HG02642 (cell line): ENCODE results near the gene NDE1.
"Not testable (repeated sequence)": the region's sequence is repeated elsewhere in the genome, so short reads cannot be mapped to it uniquely, and the experiment has no call there.

Source experiments
- ATAC-seq: cut with Tn5 transposase; IDR thresholded peaks from one replicate; pipeline ENCODE4 v1.9.1; 2021; ENCODE audit warnings: mild to moderate bottlenecking; ENCODE audit not compliant: unreplicated experiment, poor library complexity

Gene NDE1

GRCh38 chr16:15650019-15650697 lies at the start of gene NDE1:
Gene NDE1, plus strand, starts transcription at chr16:15650245. Its CDS starts 14,534 bp downstream, at chr16:15664779.
- ATAC-seq, result peak; percentile 86

- no peak for ATAC-seq
These were observed 48.7 kb upstream of the NDE1 start for GRCh38 chr16:15601212-15601879.

- ATAC-seq, result no peak
These were observed 47.6 kb upstream of the NDE1 start for GRCh38 chr16:15602285-15603044.

- ATAC-seq, result no peak
These were observed 45.3 kb upstream of the NDE1 start for GRCh38 chr16:15604460-15605440.

GRCh38 chr16:15605839-15606517 lies 44.1 kb upstream of the NDE1 start:
- no peak for ATAC-seq

GRCh38 chr16:15606518-15607220 lies 43.4 kb upstream of the NDE1 start:
- no peak for ATAC-seq

GRCh38 chr16:15607221-15607699 lies 42.8 kb upstream of the NDE1 start:
- not testable (repeated sequence) for ATAC-seq

- no peak for ATAC-seq
These were observed 42.2 kb upstream of the NDE1 start for GRCh38 chr16:15607700-15608396.

- no peak for ATAC-seq
These were observed 41.4 kb upstream of the NDE1 start for GRCh38 chr16:15608398-15609285.

GRCh38 chr16:15609286-15609649 lies 40.8 kb upstream of the NDE1 start:
- no peak for ATAC-seq

GRCh38 chr16:15610369-15610871 lies 39.6 kb upstream of the NDE1 start:
- no peak for ATAC-seq

GRCh38 chr16:15611610-15612009 lies 38.4 kb upstream of the NDE1 start:
- ATAC-seq, result no peak

GRCh38 chr16:15613676-15614075 lies 36.4 kb upstream of the NDE1 start:
- ATAC-seq, result no peak

GRCh38 chr16:15616012-15616411 lies 34.0 kb upstream of the NDE1 start:
- no peak for ATAC-seq

- no peak for ATAC-seq
These were observed 33.4 kb upstream of the NDE1 start for GRCh38 chr16:15616475-15617165.

GRCh38 chr16:15617901-15618300 lies 32.1 kb upstream of the NDE1 start:
- no peak for ATAC-seq

GRCh38 chr16:15618392-15618791 lies 31.7 kb upstream of the NDE1 start:
- ATAC-seq, result no peak
